T-helper 1 cell treated with Interleukin-12 subunit alpha and Interleukin-12 subunit beta and Interleukin-4 antibody, amounts not matched to agents 30 μg/mL and 1 μg/mL, for 36 hours (primary cell): ENCODE data around the gene GALNT14.

Source experiments
- H3K27ac Mint-ChIP-seq: one replicate; pipeline ENCODE4 v1.8.0; 2021; ENCODE audit warnings: mild to moderate bottlenecking, mixed read lengths
- H3K27me3 Mint-ChIP-seq: one replicate; pipeline ENCODE4 v1.8.0; 2021; ENCODE audit warnings: low read depth, mixed read lengths
- H3K36me3 Mint-ChIP-seq: one replicate; pipeline ENCODE4 v1.8.0; 2021; ENCODE audit warnings: low read depth, mixed read lengths
- H3K4me1 Mint-ChIP-seq: one replicate; pipeline ENCODE4 v1.8.0; 2021; ENCODE audit warnings: low read depth, mixed read lengths
- H3K4me3 Mint-ChIP-seq: one replicate; pipeline ENCODE4 v1.8.0; 2021; ENCODE audit warnings: mild to moderate bottlenecking, moderate library complexity, mixed read lengths
- H3K9me3 Mint-ChIP-seq: one replicate; pipeline ENCODE4 v1.8.0; 2021; ENCODE audit warnings: mixed read lengths

Gene GALNT14

GRCh38 chr2:30985493-30986230 is 152.6 kb downstream of the GALNT14 start:
- H3K36me3 Mint-ChIP-seq: no peaks in the 10 kb centered on the region
- H3K27me3 Mint-ChIP-seq: peaks cover under 1% of the 10 kb centered on the region
- no peaks in the 10 kb centered on the region for H3K9me3 Mint-ChIP-seq
- H3K4me3 Mint-ChIP-seq: no peak overlapping the region
- no peak overlapping the region for H3K27ac Mint-ChIP-seq
- H3K4me1 Mint-ChIP-seq: no peaks in the 10 kb centered on the region

- Mint-ChIP-seq H3K36me3 (no peaks in the 10 kb centered on the region), H3K9me3 (no peaks in the 10 kb centered on the region), H3K27ac (no peak overlapping the region), H3K4me1 (no peaks in the 10 kb centered on the region), H3K4me3 (no peak overlapping the region), H3K27me3 (no peaks in the 10 kb centered on the region)
Measured at GRCh38 chr2:30984148-30984547, 154.1 kb downstream of the GALNT14 start.

GRCh38 chr2:30981510-30981909 is 156.7 kb downstream of the GALNT14 start:
- Mint-ChIP-seq H3K4me1 (no peaks in the 10 kb centered on the region), H3K9me3 (no peaks in the 10 kb centered on the region), H3K27me3 (no peaks in the 10 kb centered on the region), H3K4me3 (no peak overlapping the region), H3K36me3 (no peaks in the 10 kb centered on the region), H3K27ac (no peak overlapping the region)

GRCh38 chr2:30981096-30981495 is 157.1 kb downstream of the GALNT14 start:
- no peak overlapping the region for H3K27ac Mint-ChIP-seq
- H3K27me3 Mint-ChIP-seq: no peaks in the 10 kb centered on the region
- H3K4me1 Mint-ChIP-seq: no peaks in the 10 kb centered on the region
- no peaks in the 10 kb centered on the region for H3K36me3 Mint-ChIP-seq
- H3K9me3 Mint-ChIP-seq: no peaks in the 10 kb centered on the region
- no peak overlapping the region for H3K4me3 Mint-ChIP-seq

- Mint-ChIP-seq H3K4me1 (no peaks in the 10 kb centered on the region), H3K27ac (no peak overlapping the region), H3K9me3 (no peaks in the 10 kb centered on the region), H3K36me3 (no peaks in the 10 kb centered on the region), H3K27me3 (peaks cover under 1% of the 10 kb centered on the region), H3K4me3 (no peak overlapping the region)
Measured at GRCh38 chr2:30979822-30980245, 158.4 kb downstream of the GALNT14 start.

- H3K9me3 Mint-ChIP-seq: no peaks in the 10 kb centered on the region
- no peaks in the 10 kb centered on the region for H3K4me1 Mint-ChIP-seq
- no peaks in the 10 kb centered on the region for H3K36me3 Mint-ChIP-seq
- H3K27me3 Mint-ChIP-seq: peaks cover 5% of the 10 kb centered on the region
- H3K4me3 Mint-ChIP-seq: no peak overlapping the region
- no peak overlapping the region for H3K27ac Mint-ChIP-seq
Measured at GRCh38 chr2:30978854-30979253, 159.4 kb downstream of the GALNT14 start.

- Mint-ChIP-seq H3K36me3 (no peaks in the 10 kb centered on the region), H3K9me3 (no peaks in the 10 kb centered on the region), H3K4me3 (no peak overlapping the region), H3K4me1 (no peaks in the 10 kb centered on the region), H3K27ac (no peak overlapping the region), H3K27me3 (peaks cover 5% of the 10 kb centered on the region)
Measured at GRCh38 chr2:30978044-30978443, 160.2 kb downstream of the GALNT14 start.

- no peaks in the 10 kb centered on the region for H3K9me3 Mint-ChIP-seq
- no peak overlapping the region for H3K4me3 Mint-ChIP-seq
- H3K4me1 Mint-ChIP-seq: no peaks in the 10 kb centered on the region
- H3K36me3 Mint-ChIP-seq: no peaks in the 10 kb centered on the region
- no peak overlapping the region for H3K27ac Mint-ChIP-seq
- H3K27me3 Mint-ChIP-seq: peaks cover 5% of the 10 kb centered on the region
Measured at GRCh38 chr2:30975156-30975555, 163.1 kb downstream of the GALNT14 start.

- no peak overlapping the region for H3K27ac Mint-ChIP-seq
- no peaks in the 10 kb centered on the region for H3K36me3 Mint-ChIP-seq
- H3K4me3 Mint-ChIP-seq: no peak overlapping the region
- H3K9me3 Mint-ChIP-seq: no peaks in the 10 kb centered on the region
- peaks cover 5% of the 10 kb centered on the region for H3K27me3 Mint-ChIP-seq
- H3K4me1 Mint-ChIP-seq: no peaks in the 10 kb centered on the region
Measured at GRCh38 chr2:30974554-30974953, 163.7 kb downstream of the GALNT14 start.

GRCh38 chr2:30974092-30974491 is 164.1 kb downstream of the GALNT14 start:
- H3K36me3 Mint-ChIP-seq: no peaks in the 10 kb centered on the region
- no peaks in the 10 kb centered on the region for H3K4me1 Mint-ChIP-seq
- H3K27me3 Mint-ChIP-seq: peaks cover 5% of the 10 kb centered on the region
- H3K4me3 Mint-ChIP-seq: no peak overlapping the region
- no peaks in the 10 kb centered on the region for H3K9me3 Mint-ChIP-seq
- no peak overlapping the region for H3K27ac Mint-ChIP-seq

- H3K9me3 Mint-ChIP-seq: no peaks in the 10 kb centered on the region
- no peak overlapping the region for H3K27ac Mint-ChIP-seq
- H3K4me3 Mint-ChIP-seq: no peak overlapping the region
- H3K27me3 Mint-ChIP-seq: peaks cover 5% of the 10 kb centered on the region
- no peaks in the 10 kb centered on the region for H3K4me1 Mint-ChIP-seq
- H3K36me3 Mint-ChIP-seq: no peaks in the 10 kb centered on the region
Measured at GRCh38 chr2:30971231-30972025, 166.8 kb downstream of the GALNT14 start.

GRCh38 chr2:30968660-30969397 is 169.4 kb downstream of the GALNT14 start:
- Mint-ChIP-seq H3K9me3 (no peaks in the 10 kb centered on the region), H3K27me3 (no peaks in the 10 kb centered on the region), H3K4me1 (no peaks in the 10 kb centered on the region), H3K36me3 (no peaks in the 10 kb centered on the region), H3K4me3 (no peak overlapping the region), H3K27ac (no peak overlapping the region)

GRCh38 chr2:30966786-30967185 is 171.5 kb downstream of the GALNT14 start:
- no peak overlapping the region for H3K4me3 Mint-ChIP-seq
- H3K27ac Mint-ChIP-seq: no peak overlapping the region
- no peaks in the 10 kb centered on the region for H3K27me3 Mint-ChIP-seq
- H3K36me3 Mint-ChIP-seq: no peaks in the 10 kb centered on the region
- H3K4me1 Mint-ChIP-seq: no peaks in the 10 kb centered on the region
- H3K9me3 Mint-ChIP-seq: no peaks in the 10 kb centered on the region

- no peak overlapping the region for H3K4me3 Mint-ChIP-seq
- H3K27ac Mint-ChIP-seq: no peak overlapping the region
- no peaks in the 10 kb centered on the region for H3K27me3 Mint-ChIP-seq
- no peaks in the 10 kb centered on the region for H3K36me3 Mint-ChIP-seq
- no peaks in the 10 kb centered on the region for H3K4me1 Mint-ChIP-seq
- no peaks in the 10 kb centered on the region for H3K9me3 Mint-ChIP-seq
Measured at GRCh38 chr2:30965022-30965531, 173.2 kb downstream of the GALNT14 start.
